HG03095 (cell line): ENCODE measurements around the gene BBS4.

ENCODE experiments used
- ATAC-seq: cut with Tn5 transposase; IDR thresholded peaks from one replicate; pipeline ENCODE4 v1.9.1; 2021; ENCODE audit warnings: moderate library complexity; ENCODE audit not compliant: unreplicated experiment

BBS4 gene

DNA sequence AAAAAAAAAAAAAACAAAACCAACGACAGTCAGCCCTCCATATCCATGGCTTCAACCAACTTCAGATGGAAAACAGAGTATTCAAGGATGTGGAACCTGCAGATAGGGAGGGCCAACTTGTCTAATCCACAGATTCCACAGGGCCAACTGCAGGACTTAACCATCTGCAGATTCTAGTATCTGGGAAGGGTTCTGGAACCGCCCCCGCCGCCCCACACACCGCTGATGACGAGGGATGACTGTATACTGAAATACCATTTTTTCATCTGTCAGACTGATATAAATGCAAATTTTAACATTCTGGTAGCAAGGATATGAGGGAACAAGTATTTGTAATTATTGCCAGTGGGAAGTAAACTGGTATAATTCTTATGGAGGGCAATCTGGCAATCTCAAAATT lies 68.1 kb downstream of the BBS4 start:
- ATAC-seq: no peak

DNA sequence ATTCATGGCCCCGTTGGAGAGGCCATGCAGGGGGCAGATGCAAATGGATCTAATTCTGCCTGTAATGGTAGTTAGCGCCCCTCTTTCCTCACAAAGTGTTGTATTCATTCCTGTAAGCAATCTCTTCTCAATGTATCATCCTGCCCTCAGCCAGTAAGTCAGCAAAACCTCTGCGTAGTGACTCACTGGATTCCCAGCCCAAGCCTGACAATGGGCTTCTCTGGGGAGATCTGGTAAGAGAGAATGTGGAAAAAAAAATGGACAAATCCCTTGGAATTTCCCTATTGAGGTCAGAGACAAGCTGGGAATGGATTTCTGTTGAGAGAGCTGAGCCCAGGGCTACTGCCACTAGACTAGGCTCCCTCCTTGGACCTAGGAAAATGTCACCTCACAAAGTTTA lies 72.2 kb downstream of the BBS4 start:
- no peak for ATAC-seq

DNA sequence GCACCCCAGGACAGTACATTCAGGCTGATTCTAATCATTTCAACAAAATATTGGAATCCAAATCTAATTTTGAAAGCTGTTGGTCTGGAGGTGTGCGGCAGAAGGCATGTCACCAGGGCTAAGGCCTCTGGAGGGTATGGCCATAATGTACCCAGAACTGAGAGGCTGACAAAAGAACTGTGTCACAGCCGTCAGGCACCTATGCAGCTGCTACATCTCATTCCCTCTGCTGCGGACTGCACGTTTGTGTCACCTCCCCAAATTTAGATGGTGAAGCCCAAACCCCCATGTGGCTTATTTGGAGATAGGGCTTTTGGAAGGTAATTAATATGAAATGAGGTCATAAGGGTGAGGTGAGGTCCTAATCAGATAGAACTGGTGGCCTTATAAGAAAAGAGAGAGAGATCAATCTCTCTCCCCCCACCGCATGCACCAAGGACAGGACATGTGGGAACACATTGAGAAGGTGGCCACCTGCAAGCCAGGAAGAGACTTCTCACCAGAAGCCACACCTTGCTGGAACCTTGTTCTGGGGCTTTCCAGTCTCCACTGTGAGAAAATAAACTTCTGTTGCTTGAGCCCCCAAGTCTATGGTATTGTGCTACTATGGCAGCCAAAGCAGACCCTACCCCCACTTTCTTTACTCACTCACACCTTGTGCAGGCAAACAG lies 74.7 kb downstream of the BBS4 start:
- no peak for ATAC-seq

DNA sequence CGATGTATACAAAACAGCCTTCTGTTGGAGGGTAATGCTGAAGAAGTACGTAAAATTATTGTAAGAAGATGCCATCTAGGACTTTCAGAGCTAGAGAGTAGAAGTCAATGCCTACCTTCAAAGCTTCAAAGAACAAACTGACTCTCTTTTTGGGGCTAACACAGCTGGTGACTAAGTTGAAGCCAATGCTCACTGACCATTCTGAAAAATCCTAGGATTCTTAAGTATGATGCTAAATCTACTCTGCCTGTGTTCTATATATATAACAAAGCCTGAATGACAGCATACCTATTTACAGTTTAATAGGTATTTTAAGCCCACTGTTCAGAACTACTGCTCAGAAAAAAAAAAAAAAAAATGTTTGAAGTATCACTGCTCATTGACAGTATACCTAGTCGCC lies 78.6 kb downstream of the BBS4 start:
- no peak for ATAC-seq

DNA sequence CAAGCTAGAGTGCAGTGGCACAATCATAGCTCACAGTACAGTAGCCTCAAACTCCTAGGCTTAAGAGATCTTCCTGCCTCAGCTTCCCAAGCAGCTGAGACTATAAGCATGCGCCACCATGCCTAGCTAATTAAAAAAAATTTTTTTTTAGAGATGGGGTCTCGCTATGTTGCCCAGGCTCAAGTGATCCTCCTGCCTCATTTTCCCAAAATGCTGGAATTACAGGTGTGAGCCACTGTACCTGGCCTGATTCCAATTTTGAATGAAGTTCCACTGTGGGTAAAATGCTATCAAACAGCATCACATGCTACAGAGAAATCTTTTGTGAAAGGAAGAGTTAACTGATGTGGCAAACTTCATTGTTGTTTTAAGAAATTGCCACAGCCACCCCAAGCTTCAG lies 80.0 kb downstream of the BBS4 start:
- ATAC-seq: no peak

DNA sequence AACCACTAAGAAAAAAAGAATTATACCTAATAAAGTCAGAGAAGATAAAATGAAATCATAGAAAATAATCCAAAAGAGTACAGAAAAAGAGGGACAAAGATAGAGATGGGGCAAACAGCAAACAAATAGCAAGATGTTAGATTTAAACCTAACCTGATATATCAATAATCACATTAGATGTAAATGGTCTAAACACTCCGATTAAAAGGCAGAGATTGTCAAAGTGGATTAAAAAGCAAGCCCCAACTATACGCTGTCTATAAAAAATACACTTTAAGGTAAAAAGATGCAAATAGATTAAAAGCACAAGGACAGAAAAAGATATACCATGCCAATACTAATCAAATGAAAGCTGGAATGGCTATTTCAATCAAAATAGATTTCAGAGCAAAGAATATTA lies 80.8 kb downstream of the BBS4 start:
- no peak for ATAC-seq

DNA sequence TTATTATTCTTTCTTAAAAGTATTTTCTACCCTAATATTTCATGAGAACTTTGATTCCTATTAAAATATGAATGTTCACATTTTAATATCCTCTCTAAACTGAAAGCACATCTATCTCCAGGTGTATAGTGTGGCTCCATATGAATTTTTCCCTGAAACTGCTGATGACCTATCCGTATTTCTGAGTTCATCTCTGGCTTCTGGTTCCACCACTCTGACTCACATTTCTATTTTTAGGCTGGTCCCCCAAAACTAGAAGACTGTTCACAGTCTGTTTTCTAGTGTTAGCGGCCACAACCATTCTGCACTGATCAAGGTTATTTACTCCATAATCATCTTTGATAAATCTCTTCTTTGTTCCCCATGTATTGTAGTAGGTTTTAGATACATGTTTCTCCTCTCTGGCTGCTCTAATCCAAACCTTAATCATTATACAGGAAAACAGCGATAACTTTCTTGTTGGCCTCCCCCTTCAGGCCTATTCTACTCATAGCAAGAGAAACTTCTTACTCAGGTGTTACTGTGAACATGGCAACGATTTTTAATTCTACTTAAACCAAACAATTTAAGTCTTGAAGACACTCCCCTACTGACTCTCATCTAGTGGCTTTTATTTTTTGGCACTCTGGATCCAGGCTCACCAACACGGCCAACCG lies 84.8 kb downstream of the BBS4 start:
- no peak for ATAC-seq

DNA sequence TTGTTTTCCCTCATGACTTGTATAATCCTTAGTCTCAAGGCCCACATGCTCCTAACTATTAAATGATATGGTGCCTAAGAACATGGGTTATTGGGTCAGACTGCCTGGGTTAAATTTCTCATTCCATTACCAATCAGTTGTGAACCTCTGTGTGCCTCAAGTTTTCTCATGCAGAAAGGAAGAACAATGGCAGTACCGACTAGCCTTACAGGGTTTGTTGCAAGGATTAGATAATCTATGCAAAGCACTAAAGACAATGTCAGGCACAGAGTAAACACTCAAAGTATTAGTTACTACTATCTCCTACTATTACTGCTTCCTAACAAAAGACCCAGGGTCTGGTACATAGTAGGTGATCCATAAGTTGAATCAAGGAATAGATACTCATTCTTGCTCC lies 85.3 kb downstream of the BBS4 start:
- no peak for ATAC-seq

DNA sequence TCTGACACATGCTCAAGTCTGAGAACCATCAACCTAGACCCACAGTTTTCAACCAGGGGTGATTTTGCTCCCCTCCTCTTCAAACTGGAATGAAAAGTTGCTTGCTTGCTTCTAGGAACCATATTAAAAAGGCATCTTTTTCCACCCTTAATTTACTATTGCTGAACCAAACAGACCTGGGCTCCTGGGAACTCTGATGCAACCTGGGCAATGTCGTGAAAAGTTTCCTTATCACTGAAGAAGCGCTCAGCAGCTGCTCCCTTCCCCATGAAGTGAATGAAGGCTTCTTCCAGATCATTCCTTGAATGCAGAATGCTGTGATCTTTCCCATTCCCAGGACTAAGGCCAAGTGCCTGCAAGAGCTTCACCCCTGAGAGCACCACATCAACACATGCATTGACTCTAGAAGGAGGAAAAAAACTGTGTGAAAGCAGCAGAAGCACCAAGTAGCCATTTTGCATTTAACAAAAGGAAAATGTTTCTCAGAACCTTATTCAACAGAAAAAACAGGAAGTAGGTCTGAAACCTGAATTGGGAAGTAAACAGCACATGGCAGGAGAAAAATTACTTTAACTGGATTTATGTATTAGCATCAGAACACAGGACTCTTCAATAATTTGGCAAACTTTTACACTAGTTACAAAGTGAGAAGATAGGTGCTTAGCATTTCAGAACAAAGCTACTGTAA lies 88.8 kb downstream of the BBS4 start:
- ATAC-seq: no peak

DNA sequence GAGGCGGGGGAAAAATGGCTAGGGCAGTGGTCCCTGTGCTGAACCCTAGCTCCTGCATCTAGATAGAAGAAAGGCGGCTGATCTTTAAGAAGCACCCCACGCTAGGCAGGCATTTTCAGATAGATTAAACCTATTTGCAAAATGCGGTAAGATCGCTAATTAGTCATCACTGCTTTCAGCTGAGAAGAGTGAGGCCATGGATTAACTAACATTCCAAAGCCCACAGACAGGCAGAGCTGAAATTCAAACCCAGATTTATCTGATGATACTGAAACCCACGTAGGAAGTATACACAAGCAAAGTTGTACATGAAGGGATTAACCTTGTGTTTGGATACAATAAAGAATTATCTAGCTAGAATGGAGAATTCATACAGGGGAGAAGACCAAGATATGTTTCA lies 92.8 kb downstream of the BBS4 start:
- ATAC-seq: no peak

DNA sequence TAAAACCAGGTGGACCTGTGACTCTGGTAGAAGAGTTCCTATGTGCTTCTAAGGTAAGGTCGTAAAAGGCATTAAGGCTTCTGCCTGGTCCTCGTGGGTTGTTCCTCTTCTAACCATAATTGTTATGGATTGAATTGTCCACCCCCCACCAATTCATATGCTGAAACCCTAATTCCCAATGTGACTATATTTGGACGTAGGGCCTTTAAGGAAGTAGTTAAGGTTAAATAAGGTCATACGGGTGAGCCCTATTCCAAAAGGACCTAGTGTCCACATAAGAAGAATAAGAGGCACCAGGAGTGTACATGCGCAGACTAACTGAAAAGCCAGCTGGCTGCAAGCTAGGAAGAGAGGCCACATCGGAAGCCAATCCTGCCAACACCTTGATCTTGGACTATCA lies 95.6 kb downstream of the BBS4 start:
- ATAC-seq: no peak

DNA sequence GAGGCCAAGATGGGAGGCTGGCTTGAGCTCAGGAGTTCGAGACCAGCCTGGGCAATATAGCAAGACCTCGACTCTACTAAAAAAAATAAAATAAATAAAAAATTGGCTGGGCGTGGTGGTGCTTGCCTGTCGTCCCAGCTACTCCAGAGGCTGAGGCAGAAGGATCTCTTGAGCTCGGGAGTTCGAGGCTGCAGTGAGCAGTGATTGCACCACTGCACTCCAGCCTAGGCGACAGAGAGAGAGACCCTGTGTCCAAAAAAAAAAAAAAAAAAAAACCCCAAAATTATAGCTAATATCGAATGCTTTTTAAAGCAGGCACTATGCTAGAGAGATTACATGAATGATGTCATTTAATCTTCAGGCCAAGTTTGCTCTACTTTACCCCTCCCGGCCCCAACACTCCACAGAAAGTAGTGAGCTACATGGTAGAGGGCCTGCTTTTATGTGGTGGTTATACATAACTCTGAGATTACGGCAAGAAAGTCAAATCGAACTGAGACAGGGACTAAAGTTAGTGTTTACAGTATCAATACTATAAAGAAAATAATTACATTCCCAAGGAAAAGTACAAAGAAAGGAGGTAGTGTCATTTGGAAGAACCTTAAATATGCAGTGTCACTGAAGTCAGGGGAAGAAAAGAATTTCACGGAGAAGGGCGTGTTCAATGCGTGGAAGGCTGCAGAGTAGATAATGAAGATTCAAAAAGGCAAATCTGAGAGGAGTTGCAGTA lies 96.4 kb downstream of the BBS4 start:
- ATAC-seq: no peak

DNA sequence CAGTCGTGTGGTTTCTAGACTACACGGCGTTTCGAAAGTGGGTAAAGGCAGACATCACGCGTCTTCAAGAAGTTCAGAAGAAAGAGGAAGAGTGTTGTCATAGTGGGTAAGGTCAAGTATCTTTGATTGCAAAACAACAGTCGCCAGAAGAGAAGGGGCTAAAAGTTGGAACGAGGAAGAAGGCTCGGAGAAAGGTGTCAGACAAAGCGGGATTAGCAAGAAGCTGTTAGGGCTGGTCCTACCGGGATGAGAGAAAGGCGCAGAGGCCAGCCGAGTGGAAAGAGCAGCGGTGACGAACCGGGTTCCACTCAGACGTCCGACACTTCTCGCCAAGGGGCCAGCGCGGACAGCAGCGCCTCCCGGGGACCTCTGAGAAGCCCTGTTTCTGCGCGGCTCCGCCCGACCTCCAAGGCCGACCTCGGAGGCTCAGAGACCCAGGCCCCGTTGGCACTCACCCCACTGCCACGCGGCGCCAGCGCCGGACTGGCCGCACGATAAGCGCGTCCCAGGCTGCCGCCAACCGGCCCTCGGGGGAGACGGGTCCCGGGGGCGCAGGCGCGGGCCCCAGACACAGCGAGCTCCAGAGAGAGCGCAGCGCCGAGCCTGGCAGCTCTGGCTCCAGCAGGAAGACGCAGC lies 97.1 kb downstream of the BBS4 start:
- ATAC-seq: peak; percentile 27

DNA sequence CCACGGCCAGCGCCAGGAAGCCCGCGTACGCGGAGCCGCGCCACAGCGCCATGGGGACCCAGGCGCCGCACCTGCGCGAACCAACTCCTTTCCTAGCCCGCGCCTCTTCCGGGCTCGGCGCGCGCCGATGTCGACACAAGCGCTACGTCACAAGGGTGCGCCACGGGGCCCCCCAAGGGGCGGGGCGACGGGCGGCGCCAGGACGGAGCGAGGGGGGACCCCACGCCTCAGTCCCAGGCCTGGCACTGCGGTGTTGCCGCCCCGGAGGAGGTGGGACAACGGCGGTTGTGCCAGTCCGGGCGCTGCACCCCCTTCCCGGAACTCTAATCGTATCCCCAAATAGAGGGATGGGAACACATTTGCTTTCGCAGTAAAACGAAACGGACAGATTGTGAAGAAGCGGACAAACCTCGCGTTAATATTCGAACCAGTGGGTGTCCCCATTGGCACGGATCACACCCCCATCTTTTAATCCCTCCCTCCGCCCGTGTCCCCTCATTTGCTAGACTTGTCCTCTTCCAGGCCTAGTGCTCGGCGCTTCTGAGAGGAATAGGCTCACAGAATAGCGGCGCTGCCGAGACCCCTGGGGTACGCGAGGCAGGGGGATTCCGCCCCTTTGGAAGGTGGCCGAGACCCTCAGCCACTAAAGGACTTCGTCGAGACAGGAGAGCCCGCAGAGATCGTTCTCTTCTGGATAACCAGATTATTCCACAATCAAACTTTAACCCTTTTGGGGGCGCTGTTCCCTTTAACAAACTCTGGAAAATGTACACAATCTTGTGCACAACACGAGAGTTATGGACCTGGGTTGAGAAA lies 97.8 kb downstream of the BBS4 start, which contains the start of gene ADPGK:
TSS of gene ADPGK (minus strand) at position 119 of the 816 bp plus-strand sequence. CDS start at position 52, 67 bp downstream.
- ATAC-seq: peak; percentile 62

DNA sequence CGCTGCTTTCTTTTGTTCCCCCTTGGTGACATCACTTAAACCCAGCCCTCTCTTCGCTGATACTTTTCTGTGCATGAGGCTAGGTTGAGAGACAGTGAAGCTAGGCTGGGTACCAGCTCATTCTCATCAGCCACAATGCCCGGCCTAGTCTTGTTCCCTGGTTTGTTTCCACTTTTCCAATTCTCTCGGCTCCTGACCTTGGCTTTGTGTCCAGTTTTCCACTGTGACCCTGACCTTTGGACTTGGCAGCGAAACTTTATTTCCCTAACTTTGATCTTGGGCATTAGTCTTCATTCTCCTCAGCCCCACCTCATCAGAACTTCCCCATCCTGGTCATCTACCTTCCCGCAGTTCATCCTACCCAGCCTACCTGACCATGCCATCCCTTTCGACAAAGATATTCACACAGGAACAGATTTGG lies 98.5 kb downstream of the BBS4 start:
- no peak for ATAC-seq

DNA sequence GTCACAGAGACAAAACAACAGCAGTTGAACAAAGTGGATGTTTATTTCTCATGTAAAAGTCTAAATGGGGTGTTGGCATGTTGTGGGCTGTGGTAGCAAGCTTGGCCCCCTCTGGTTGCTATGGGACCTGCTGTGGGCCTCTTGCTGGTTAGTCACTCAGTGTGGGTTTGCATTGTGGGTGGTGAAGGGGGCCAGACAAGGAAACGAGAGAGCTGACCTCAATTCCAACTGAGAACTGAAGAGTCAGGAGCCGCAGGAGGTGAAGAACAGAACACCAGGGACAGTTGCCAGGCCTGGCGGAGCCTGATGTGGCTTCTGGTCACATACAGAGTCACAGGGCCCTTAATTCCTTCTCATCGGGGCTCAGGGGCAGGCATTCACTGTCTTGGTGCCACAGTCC lies 99.4 kb downstream of the BBS4 start:
- ATAC-seq: no peak

DNA sequence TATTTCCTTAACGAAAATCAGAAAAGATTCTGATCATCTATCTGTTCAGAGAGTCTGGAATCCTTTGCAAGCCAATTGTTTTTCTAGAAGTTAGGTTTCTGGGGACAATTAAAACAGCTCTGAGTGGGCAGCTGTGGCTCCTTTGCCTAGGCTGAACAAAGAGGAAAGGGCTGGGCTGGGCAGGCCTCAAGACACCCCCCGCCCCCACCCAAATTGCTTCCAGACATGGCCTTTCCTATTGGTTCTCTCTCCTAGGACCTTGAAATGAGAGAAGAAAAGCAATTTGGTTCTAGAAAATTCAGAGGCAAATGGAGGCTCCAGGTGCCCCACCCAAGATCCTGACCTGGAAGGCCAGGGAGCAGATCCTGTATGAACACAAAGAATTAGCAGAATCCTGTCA lies 99.8 kb downstream of the BBS4 start:
- ATAC-seq: no peak

DNA sequence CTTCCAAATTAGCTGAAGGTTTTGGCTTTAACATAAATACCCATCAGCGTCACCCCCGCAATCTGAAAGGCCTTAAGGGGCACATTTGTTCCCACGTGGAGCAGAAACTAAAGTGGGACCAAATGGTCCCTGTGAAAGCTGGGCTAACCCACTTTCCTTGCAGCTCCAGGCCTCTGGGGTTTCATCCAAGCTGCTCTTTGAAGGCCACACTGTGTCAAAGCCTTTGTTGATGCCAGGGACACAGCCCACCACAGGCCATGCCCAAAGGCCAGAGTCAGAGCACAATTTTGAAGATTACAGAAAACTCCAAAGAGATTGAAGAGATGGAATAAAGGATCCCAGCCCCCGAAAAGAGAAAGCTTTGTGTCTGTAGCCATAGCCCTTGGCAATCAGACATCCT lies 100.2 kb downstream of the BBS4 start:
- ATAC-seq: no peak

DNA sequence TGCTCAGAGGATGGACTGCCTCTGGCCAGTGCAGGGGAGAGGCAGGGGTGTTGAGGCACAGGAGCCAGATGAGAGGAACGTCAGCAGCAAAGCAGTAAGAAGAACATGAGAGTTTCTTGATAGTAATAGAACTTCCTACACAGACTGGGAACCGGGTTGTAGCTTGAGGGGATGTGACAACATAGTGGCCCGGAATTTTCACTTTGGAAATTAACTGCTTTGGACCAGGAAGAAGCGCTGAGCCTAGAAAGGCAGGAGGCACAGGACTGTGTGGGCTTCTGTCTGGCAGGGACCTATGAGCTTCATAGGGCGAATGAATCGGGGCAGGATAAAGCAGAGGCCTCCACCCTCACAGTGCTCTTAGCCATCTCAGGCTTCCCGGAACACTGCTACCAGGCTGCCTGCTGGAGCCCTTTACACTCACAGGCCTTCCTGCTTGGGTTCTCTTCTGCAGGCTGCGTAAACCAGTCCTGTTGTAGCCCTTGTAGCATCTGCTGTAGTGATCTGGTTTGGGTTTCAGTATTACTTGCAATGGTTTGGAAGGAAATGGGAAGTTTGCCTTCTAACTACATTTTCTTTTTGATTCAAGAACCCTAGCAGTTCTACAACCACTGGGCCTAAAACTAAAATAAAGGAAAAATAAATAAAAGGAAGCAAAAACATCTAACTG lies 100.8 kb downstream of the BBS4 start:
- ATAC-seq: no peak

DNA sequence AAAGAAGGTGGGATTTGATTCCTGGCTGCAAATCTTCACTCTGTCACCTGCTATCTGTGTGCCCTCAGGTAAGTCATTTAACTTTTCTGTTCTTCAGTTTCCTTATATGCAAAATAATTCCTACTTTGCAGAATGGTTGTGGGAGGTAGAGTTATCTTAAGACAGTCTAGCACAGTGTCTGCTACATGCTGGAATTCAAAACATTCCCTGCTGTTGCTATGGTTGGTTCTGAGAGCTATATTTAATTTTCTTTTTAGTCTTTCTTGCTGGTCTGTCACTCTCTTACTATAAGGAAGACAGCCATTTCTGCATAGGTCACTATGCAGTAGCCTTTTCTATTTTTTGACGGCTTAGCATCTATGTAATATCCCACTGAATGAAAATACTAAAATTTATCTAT lies 101.5 kb downstream of the BBS4 start:
- ATAC-seq: no peak
